T-cell (primary cell): ENCODE results near the gene CKMT2. TPM values are rescaled to one million over a fixed set of nuclear protein-coding genes. Genes with fewer than 3 reads are reported as not detected.

Source experiments
- ATAC-seq, 4 experiments: fragments of 200-7000 bp in 3 of 4; fragments of 150-1000 bp in 1 of 4; cut with Tn5 transposase; replicated peaks in 1 of 4; 1 replicate in 3 of 4; 2 replicates in 1 of 4; pipeline ENCODE4 v1.10.0; 2021; ENCODE audit warnings: moderate library complexity in 3 of 4, mild to moderate bottlenecking in 2 of 4, moderate number of reproducible peaks in 1 of 4
- CTCF ChIA-PET, 2 donors: fragments of 300-600 bp; sonication (Branson Sonifier 250); formaldehyde crosslinking; loops; one replicate each; lab custom pipeline; 2022; ENCODE audit warnings: antibody characterized with exemption in 2 of 2; lab: Charles Lee
- POLR2A ChIA-PET, 2 donors: fragments of 300-600 bp; sonication (Branson Sonifier 250); formaldehyde crosslinking; loops; one replicate each; lab custom pipeline; 2022; ENCODE audit warnings: antibody characterized with exemption in 2 of 2; lab: Charles Lee
- DNase-seq, 35 experiments: peaks; one replicate each; pipeline versions ENCODE4 v3.0.0 to v3.0.0-alpha.2; 2013 to 2023
- H3K27ac ChIP-seq: one replicate; pipeline ENCODE4 v1.5.1; 2013; ENCODE audit warnings: low read length
- H3K27me3 ChIP-seq, 2 experiments: replicated peaks in 1 of 2; 1 replicate in 1 of 2; 2 replicates in 1 of 2; pipeline versions ENCODE4 v1.6.1 to v1.7.0; 2013; ENCODE audit warnings: low read length in 1 of 2, mixed read lengths in 1 of 2; ENCODE audit not compliant: control insufficient read depth in 2 of 2, insufficient read depth in 2 of 2; ENCODE audit errors: extremely low read depth in 1 of 2
- H3K36me3 ChIP-seq, 2 donors: 1 replicate in 1 of 2; 2 replicates in 1 of 2; pipeline versions ENCODE4 v1.6.1 to v1.7.0; 2013; ENCODE audit warnings: low read length in 1 of 2; ENCODE audit not compliant: control insufficient read depth in 2 of 2, insufficient read depth in 1 of 2; ENCODE audit errors: extremely low read depth in 1 of 2
- H3K4me1 ChIP-seq, 2 experiments: 1 replicate in 1 of 2; 2 replicates in 1 of 2; pipeline versions ENCODE4 v1.6.1 to v1.7.0; 2013; ENCODE audit warnings: low read length in 2 of 2, mixed read lengths in 1 of 2; ENCODE audit not compliant: insufficient read depth in 2 of 2, control insufficient read depth in 1 of 2; ENCODE audit errors: extremely low read depth in 1 of 2
- H3K4me3 ChIP-seq, 2 donors: 1 replicate in 1 of 2; 2 replicates in 1 of 2; pipeline versions ENCODE4 v1.5.1 to v1.7.0; 2013; ENCODE audit warnings: mild to moderate bottlenecking in 2 of 2, low read length in 1 of 2, moderate library complexity in 1 of 2; ENCODE audit not compliant: control insufficient read depth in 1 of 2; ENCODE audit errors: extremely low read depth in 1 of 2
- H3K9me3 ChIP-seq: 2 replicates; pipeline ENCODE4 v1.7.0; 2013
- H3K27ac Mint-ChIP-seq, 2 donors: one replicate each; pipeline ENCODE4 v1.8.0; 2020 to 2021; ENCODE audit warnings: mild to moderate bottlenecking in 2 of 2, mixed read lengths in 2 of 2
- H3K27me3 Mint-ChIP-seq, 2 donors: one replicate each; pipeline ENCODE4 v1.8.0; 2021 to 2022; ENCODE audit warnings: mixed read lengths in 2 of 2
- H3K36me3 Mint-ChIP-seq: one replicate; pipeline ENCODE4 v1.8.0; 2021; ENCODE audit warnings: mixed read lengths
- H3K4me1 Mint-ChIP-seq, 3 donors: one replicate each; pipeline ENCODE4 v1.8.0; 2020 to 2022; ENCODE audit warnings: mixed read lengths in 3 of 3, mild to moderate bottlenecking in 1 of 3
- H3K4me3 Mint-ChIP-seq, 3 donors: one replicate each; pipeline ENCODE4 v1.8.0; 2020 to 2022; ENCODE audit warnings: mild to moderate bottlenecking in 3 of 3, mixed read lengths in 3 of 3, moderate library complexity in 3 of 3
- H3K9me3 Mint-ChIP-seq, 3 donors: one replicate each; pipeline ENCODE4 v1.8.0; 2020 to 2022; ENCODE audit warnings: mixed read lengths in 3 of 3
- WGBS: methylation state at CpG from one replicate; pipeline ENCODE4 v1.1.5; 2013; ENCODE audit warnings: missing lambda C conversion rate; ENCODE audit not compliant: insufficient coverage; 5-methylcytosine and 5-hydroxymethylcytosine counted together
- total RNA-seq, 35 experiments: library from RNA in 6 of 35; stranded (reverse) in 6 of 35; fragments of 120-200 nt in 1 of 35; gene quantifications; one replicate each; pipeline versions ENCODE4 v1.2.1 to v1.2.4 and lab custom pipeline; 2013 to 2026

CKMT2 gene
- total RNA-seq, 5 donors from 2014 or later (not counting 1 experiment from before 2014, with no cell fraction given), result 0.38 to 0.58 (median 0.40) TPM; not detected in 2

DNA sequence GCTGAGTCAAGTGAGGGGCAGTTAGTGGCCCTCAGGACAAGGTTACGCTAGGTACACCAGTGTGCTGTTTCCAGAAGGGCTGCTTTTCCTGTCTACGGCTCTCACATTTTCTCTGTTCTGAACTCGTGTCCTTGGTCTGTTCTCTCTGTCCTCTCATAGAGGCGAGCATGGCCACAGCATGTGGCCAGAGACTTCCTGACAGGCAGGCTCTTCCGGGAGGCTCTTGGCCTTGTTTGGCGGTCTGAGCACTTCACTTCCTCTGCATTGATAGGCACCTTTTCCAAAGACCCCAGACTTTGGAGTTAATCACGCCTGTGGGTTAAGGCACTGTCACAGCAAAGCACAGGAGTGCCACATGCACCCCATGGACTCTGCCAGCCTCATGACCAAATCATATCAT is 1.2 kb downstream of the CKMT2 start:
- Histone ChIP-seq H3K36me3 (no peaks in the 10 kb centered on the region), H3K4me3 (no peak overlapping the region), H3K27ac (no peak overlapping the region), H3K27me3 (no peaks in the 10 kb centered on the region), H3K9me3 (no peaks in the 10 kb centered on the region), H3K4me1 (peaks cover 6 to 21% of the 10 kb centered on the region in 2 experiments)
- WGBS, result 94% methylated on average over 7 of the region's 7 CpGs
- peak overlapping the region; percentile 44 to 61 for H3K27ac Mint-ChIP-seq
- ChIA-PET POLR2A (no interaction called here), CTCF (interaction anchor here in 1 of 2 donors (0.7 kb wide), 1 partner anchor 1531 kb away, joined by 4 read pairs; no protein-coding TSS in a partner anchor)
- H3K4me3 Mint-ChIP-seq, result no peak overlapping the region
- DNase-seq, result no peak
- peaks cover 4% of the 10 kb centered on the region for H3K36me3 Mint-ChIP-seq
- peaks cover 17 to 23% (median 20%) of the 10 kb centered on the region in 3 donors for H3K4me1 Mint-ChIP-seq
- no peaks in the 10 kb centered on the region for H3K27me3 Mint-ChIP-seq
- H3K9me3 Mint-ChIP-seq, result peaks cover 0 to 5% (median 0%) of the 10 kb centered on the region in 3 donors
- ATAC-seq, result no peak

DNA sequence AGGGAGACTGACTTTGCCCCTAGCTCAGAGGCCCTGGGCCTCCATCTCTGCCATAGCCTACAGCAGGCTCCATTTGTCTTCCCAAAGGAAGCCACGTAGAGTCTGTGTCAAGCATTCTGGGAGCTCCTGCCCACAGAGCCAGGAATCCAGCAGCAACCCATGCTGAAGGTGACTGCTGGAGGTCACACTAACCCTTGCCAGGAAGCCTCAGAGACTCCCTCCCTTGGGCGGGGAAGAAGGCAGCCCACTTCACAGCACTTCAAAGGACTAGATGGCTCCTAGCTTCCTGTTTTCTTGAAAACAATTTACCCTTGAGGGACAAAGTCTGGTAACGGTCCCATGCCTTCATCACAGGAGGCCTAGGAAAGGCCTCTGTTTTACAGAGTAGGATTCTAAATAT is 1.7 kb downstream of the CKMT2 start:
- CTCF ChIA-PET, result no interaction called here
- H3K27me3 ChIP-seq, result no peaks in the 10 kb centered on the region

DNA sequence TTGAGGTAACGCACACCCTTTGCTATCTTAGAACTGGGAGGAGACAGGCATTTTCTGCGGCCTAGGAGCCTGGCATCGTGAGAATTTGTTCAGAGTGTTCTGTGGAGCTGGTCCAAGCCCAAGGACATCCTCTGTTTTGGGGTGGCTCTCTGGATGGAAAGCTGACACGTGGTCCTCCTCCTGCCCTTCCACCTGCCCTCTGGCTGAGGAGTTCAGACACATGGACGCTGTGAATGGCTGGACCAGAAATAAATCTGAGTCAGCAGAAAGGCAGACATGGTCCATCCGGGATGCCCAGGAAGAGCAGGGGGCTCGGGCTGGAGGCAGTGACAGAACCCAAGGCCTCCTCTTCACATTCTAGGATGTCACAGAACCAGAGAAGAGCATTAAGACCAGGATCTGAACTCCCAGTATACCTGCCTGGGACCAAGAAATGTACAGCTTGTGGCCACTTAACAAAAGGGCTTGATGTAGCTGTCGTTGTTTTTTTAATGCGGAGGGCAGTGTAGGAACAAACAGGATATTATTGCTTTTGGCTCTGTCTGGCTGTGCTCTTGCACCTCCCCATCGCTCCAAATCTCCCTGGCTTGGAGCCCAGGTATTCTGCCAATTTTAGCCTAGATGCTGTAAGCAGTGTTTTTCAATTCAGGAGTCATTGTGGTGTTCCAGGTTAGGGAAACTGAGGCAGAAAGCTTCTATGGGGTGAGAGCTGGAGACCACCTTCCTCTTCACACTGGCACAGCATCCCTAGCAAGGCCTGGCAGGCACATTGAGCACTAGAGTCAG is 2.4 kb downstream of the CKMT2 start:
- DNase-seq, result no peak
- peaks cover 0 to 5% (median 0%) of the 10 kb centered on the region in 3 donors for H3K9me3 Mint-ChIP-seq
- 92% methylated on average over 10 of the region's 10 CpGs for WGBS
- Histone ChIP-seq H3K9me3 (no peaks in the 10 kb centered on the region), H3K27me3 (no peaks in the 10 kb centered on the region), H3K27ac (no peak overlapping the region), H3K4me1 (peaks cover 6 to 21% of the 10 kb centered on the region in 2 experiments), H3K4me3 (no peak overlapping the region), H3K36me3 (no peaks in the 10 kb centered on the region)
- no peak overlapping the region for H3K4me3 Mint-ChIP-seq
- no peak for ATAC-seq
- H3K27ac Mint-ChIP-seq, result peak overlapping the region in 1 of 2 donors; percentile 9
- H3K36me3 Mint-ChIP-seq, result peaks cover 4% of the 10 kb centered on the region
- H3K4me1 Mint-ChIP-seq, result peaks cover 17 to 21% (median 20%) of the 10 kb centered on the region in 3 donors
- ChIA-PET CTCF (interaction anchor here in 1 of 2 donors (0.7 kb wide), 1 partner anchor 526 kb away, joined by 5 read pairs; no protein-coding TSS in a partner anchor), POLR2A (interaction anchor here in 1 of 2 donors (0.8 kb wide), 1 partner anchor 127 kb away, joined by 3 read pairs; no protein-coding TSS in a partner anchor)
- no peaks in the 10 kb centered on the region for H3K27me3 Mint-ChIP-seq

More for the DNA sequence above, 1.7 kb downstream of the CKMT2 start:
- WGBS, result 79% methylated on average over 1 of the region's 3 CpGs
- H3K4me1 ChIP-seq, result peaks cover 6 to 21% of the 10 kb centered on the region in 2 experiments
- H3K9me3 ChIP-seq, result no peaks in the 10 kb centered on the region
- no peak overlapping the region for H3K4me3 Mint-ChIP-seq
- ATAC-seq (peak in 2 of 4 experiments; percentile 48 to 59), DNase-seq (no peak)
- peaks cover 17 to 23% (median 20%) of the 10 kb centered on the region in 3 donors for H3K4me1 Mint-ChIP-seq
- peaks cover 0 to 5% (median 0%) of the 10 kb centered on the region in 3 donors for H3K9me3 Mint-ChIP-seq
- POLR2A ChIA-PET, result no interaction called here
- H3K36me3 Mint-ChIP-seq, result peaks cover 4% of the 10 kb centered on the region
- no peaks in the 10 kb centered on the region for H3K27me3 Mint-ChIP-seq
- no peaks in the 10 kb centered on the region for H3K36me3 ChIP-seq
- H3K27ac ChIP-seq, result no peak overlapping the region
- no peak overlapping the region for H3K4me3 ChIP-seq
- peak overlapping the region; percentile 44 to 61 for H3K27ac Mint-ChIP-seq

DNA sequence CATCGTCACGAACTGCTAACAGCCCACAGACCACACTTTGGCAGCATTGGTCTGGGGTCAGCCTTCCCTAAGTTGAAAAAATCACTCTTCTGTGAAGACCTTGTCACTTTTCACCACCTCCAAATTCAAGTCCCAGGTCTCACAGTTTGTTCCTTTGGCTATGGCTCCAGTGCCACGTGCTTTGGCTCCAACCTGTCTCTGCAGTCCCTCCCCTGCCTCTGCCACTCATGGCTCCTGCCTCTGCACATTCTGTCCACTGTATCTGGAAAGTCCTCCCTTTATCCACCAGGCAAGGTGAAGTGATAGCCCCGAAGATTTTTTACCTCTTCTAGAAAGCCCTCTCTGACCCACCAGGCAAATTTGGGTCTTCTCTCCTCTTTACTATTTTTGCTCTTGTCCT is 5.3 kb downstream of the CKMT2 start:
- H3K4me1 ChIP-seq, result peaks cover 6 to 16% of the 10 kb centered on the region in 2 experiments
- no peak overlapping the region for H3K27ac Mint-ChIP-seq
- H3K4me1 Mint-ChIP-seq, result peaks cover 12 to 18% (median 15%) of the 10 kb centered on the region in 3 donors
- H3K9me3 Mint-ChIP-seq, result peaks cover 0 to 5% (median 0%) of the 10 kb centered on the region in 3 donors
- H3K27ac ChIP-seq, result no peak overlapping the region
- CTCF ChIA-PET, result no interaction called here
- ATAC-seq (no peak), DNase-seq (no peak)
- no peaks in the 10 kb centered on the region for H3K27me3 Mint-ChIP-seq
- no peaks in the 10 kb centered on the region for H3K9me3 ChIP-seq
- peaks cover 4% of the 10 kb centered on the region for H3K36me3 Mint-ChIP-seq
- POLR2A ChIA-PET, result no interaction called here
- 89% methylated on average over 3 of the region's 4 CpGs for WGBS
- no peaks in the 10 kb centered on the region for H3K27me3 ChIP-seq
- no peak overlapping the region for H3K4me3 Mint-ChIP-seq
- H3K4me3 ChIP-seq, result no peak overlapping the region
- H3K36me3 ChIP-seq, result no peaks in the 10 kb centered on the region

DNA sequence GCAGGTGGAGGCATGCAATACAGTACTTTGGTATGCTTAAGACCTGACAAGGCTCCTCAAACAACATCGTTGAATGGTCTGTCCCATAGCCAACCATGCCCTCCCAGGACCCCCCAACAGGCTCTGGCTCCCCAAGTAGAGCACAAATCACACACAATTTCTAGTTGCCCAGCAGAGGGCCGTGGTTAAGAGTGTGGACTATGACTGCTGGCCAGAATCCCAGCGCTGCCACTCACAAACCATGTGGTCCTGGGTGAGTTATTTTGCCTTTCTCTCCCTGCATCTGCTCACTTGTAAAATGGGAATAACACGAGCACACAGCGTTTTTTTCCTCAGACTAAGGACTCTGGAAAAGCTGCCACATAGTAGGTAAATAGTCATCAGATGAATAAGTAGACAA is 6.5 kb downstream of the CKMT2 start:
- Histone ChIP-seq H3K36me3 (no peaks in the 10 kb centered on the region), H3K4me3 (no peak overlapping the region), H3K27ac (no peak overlapping the region), H3K4me1 (peaks cover 3 to 8% of the 10 kb centered on the region in 2 experiments), H3K27me3 (no peaks in the 10 kb centered on the region), H3K9me3 (no peaks in the 10 kb centered on the region)
- CTCF ChIA-PET, result no interaction called here
- no peak overlapping the region for H3K27ac Mint-ChIP-seq
- no peak for DNase-seq
- peaks cover 0 to 5% (median 0%) of the 10 kb centered on the region in 3 donors for H3K9me3 Mint-ChIP-seq
- peaks cover 4 to 8% (median 8%) of the 10 kb centered on the region in 3 donors for H3K4me1 Mint-ChIP-seq
- no peak for ATAC-seq
- no CpG with 5 or more reads among the region's 5 CpGs for WGBS
- POLR2A ChIA-PET, result no interaction called here
- H3K36me3 Mint-ChIP-seq, result peaks cover 4% of the 10 kb centered on the region
- H3K27me3 Mint-ChIP-seq, result no peaks in the 10 kb centered on the region
- H3K4me3 Mint-ChIP-seq, result no peak overlapping the region

DNA sequence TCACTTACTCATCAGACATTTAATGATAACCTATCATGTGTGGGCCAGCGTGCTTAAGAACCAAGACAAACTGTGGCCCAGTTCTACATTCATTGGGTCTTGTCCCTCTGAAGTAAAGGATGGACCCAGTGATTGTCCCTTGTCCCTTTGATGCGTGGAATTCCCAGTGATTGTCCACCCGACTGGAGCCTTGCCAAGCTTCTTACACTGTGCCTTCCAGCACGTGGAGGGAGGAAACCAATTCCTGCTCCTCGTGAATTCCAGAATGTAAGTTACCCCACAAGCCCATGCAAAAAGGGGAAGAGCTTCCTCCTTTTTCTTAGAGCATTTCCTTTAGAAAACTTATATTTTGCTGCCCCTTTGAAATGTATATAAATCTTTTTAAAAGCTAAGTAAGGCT is 7.9 kb downstream of the CKMT2 start:
- Histone ChIP-seq H3K4me3 (no peak overlapping the region), H3K27me3 (no peaks in the 10 kb centered on the region), H3K4me1 (no peaks in the 10 kb centered on the region), H3K9me3 (no peaks in the 10 kb centered on the region), H3K27ac (no peak overlapping the region), H3K36me3 (no peaks in the 10 kb centered on the region)
- CTCF ChIA-PET, result interaction anchor here in 1 of 2 donors (0.6 kb wide), 1 partner anchor 571 kb away, joined by 3 read pairs; no protein-coding TSS in a partner anchor
- DNase-seq (no peak), ATAC-seq (no peak)
- 97% methylated on average over 3 of the region's 5 CpGs for whole genome bisulfite sequencing
- Mint-ChIP-seq H3K27ac (no peak overlapping the region), H3K4me3 (no peak overlapping the region), H3K36me3 (peaks cover 12% of the 10 kb centered on the region), H3K27me3 (no peaks in the 10 kb centered on the region), H3K4me1 (no peaks in the 10 kb centered on the region), H3K9me3 (peaks cover 0 to 5% (median 0%) of the 10 kb centered on the region in 3 donors)
- POLR2A ChIA-PET, result no interaction called here
